NCI-H748 (cell line): ENCODE data around the gene MLANA.

Source experiments
- DNase-seq: peaks from one replicate; lab custom pipeline; 2025; ENCODE audit not compliant: unreplicated experiment; lab: John Stamatoyannopoulos, UW

MLANA gene, protein sequence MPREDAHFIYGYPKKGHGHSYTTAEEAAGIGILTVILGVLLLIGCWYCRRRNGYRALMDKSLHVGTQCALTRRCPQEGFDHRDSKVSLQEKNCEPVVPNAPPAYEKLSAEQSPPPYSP

DNA sequence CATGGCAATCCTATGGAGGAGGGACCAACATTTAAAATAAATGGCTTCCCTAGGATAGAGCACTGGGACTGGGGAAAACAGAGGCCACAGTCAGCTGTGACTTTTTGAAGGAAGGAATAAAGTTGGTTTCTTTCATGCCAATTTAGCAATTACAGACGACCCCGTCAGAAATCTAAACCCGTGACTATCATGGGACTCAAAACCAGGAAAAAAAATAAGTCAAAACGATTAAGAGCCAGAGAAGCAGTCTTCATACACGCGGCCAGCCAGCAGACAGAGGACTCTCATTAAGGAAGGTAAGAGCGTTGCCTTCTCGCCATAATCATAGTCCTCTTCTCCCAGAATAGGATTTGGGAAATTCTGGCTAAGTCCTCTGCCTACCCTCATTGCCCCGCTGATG is at the start of gene MLANA:
MLANA (plus strand) TSS at position 249 of the 400 bp plus-strand sequence. CDS start 1,586 bp downstream, outside the sequence.
- no peak for DNase-seq

DNA sequence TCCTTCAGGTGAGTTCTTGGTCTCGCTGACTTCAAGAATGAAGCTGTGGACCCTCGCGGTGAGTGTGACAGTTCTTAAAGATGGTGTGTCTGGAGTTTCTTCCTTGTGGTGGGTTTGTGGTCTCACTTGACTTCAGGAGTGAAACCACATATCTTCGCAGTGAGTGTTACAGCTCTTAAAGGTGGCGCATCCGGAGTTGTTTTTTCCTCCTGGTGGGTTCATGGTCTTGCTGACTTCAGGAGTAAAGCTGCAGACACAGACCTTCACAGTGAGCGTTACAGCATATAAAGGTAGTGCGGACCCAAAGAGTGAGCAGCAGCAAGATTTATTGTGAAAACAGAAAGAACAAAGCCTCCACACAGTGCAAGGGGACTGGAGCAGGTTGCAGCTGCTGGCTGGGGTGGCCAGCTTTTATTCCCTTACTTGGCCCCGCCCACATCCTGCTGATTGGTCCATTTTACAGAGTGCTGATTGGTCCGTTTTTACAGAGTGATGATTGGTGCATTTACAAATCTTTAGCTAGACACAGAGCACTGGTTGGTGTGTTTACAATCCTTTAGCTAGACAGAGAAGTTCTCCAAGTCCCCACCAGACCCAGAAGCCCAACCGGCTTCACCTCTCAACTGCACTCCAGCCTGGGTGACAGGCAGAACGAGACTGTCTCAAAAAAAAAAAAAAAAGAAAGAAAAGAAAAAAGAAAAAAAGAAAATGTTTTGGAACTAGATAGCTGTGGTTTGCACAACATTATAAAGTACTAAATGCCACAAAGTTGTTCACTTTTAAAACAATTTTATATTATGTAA is 48.7 kb upstream of the MLANA start:
- no peak for DNase-seq

DNA sequence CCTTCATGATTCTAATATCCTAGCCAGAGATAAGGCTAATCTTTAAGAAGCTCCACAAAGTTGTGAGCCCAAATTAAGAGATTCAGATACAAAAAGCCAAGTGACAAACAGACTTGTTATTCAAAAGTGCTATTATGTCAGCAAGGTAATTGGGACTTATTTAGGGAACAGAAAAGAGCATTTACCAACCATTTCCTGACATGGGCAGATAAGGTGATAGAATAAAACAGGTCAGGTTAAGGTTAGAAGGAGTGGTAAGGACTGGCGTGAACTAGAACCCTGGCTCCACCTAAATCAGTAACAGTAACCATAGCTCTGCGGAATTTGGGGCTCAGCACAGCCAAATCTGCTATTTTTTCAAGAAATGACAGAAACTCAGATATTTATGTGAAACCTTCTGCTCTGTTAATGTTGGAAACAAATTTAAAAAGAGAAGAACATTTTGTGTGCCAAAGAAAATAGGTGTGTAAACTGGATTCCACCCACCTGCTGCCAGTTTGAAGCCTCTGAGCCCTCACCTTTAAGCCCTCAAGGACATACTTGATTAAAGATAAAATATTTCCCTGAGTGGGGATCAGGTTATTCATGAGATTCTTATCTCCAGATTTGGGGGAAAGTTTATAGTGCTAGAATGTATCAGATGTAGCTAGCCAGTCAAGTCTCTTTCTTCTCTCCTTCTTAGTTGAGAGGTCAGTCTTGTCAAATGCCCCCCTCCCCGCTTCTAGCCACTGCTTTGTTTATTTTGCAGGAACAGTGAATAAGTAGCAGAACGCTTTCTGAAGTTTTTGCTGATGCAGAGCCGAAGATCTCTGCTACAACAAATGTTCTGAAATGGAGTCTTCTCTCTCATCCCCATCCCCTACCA is 47.5 kb upstream of the MLANA start:
- no peak for DNase-seq

DNA sequence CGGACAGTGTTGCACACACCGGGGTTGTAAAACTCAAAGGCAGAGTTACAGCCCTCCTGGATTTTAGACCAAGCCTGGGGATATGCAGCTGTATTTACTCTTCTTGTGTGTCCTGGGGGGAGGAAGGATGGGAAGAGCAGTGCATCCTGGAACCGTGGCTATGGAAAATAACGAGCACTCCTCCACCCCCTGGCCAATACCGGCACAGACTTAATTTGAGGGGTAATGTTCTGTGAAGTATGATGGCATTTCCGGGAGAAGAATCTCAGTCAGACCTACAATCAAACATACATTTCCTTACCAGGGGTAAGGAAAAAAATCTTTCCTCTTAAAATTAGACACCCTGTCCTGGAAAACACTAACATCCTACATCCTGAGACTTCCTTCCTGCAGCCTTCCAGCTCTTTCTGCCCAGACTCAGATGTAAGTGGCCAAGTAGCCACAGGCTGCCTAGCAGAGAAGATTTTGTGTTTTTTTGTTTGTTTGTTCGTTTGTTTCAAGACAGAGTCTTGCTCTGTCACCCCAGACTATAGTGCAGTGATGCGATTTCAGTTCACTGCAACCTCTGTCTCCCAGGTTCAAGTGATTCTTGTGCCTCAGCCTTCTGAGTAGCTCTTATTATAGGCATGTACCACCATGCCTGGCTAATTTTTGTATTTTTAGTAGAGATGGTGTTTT is 46.8 kb upstream of the MLANA start:
- DNase-seq = peak; percentile 82

DNA sequence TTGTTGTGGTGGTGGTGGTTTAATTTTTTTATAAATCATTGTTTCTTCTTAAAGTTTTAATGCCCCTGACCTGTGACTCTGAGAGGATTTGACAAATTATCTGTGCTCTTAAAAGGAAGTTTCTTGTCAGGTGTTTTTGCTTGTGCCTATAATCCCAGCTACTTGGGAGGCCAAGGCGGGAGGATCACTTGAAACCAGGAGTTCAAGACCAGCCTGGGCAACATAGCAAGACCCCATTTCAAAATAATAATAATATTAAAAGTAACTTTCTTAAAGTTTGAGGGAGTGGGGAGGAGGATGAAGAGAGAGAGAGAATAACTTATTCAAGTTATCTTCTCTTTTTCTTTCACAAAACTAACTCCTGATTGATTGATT is 45.5 kb upstream of the MLANA start:
- no peak for DNase-seq

DNA sequence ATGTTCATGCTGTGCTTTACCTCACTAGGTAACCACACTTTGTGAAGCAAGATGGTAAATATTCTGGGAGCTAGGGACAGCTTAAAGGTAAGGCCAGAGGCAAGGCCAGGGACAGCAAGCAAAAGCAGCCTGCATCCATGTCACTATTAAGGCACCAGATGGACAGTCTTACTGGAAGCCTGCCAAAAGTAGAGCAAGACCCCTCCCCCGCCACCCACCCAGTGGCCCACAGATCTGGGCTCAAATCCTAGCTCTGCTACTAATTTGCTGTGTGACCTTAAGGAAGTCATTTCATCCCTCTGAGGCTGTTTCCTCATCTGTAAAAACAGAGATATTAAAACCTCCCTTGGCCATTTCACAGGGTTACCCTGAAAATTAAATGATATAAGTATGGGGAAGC is 44.6 kb upstream of the MLANA start:
- DNase-seq = peak; percentile 21

DNA sequence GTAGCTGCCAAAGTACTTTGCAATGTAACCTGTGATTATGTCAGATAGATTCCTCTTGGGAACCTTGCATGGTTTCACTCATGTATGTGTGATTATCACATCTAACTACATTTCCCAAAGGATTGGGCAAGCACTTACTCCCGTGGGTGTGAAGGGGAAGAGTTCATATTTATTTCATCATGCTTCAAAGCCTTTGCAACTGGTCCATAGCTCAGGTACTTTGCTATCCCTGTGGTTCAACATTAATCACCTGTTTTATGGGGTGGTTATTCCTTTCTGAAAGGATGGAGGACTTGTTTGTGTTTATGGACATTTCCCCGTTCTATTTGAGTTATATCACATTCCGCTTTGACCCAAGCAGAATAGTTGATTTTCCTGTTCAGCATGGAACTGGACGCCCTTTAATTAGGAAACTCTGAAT is 44.2 kb upstream of the MLANA start:
- peak; percentile 37 for DNase-seq

DNA sequence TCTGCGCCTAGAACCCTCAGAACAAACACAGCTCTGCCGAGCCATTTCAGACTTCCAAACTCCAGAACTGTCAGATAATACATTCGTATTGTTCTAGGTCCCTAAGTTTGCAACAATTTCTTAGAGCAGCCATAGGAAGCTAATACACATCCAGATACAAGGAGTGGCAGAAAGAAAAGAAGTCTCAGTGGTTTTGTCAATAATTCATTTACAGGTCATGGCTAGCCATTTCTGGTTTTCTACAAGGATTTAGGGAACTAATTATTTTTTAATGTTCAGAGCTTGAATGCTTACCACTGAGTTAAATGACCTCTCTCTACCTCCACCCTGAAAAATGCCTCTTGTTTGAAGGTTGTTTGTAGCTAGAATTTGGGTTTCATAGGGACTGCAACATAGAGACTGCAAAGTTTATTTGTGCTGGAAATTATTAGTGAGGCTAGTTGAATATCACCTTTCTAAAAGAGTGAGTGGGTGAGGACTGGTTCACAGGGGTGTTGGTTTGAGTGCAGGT is 42.3 kb upstream of the MLANA start:
- no peak for DNase-seq

DNA sequence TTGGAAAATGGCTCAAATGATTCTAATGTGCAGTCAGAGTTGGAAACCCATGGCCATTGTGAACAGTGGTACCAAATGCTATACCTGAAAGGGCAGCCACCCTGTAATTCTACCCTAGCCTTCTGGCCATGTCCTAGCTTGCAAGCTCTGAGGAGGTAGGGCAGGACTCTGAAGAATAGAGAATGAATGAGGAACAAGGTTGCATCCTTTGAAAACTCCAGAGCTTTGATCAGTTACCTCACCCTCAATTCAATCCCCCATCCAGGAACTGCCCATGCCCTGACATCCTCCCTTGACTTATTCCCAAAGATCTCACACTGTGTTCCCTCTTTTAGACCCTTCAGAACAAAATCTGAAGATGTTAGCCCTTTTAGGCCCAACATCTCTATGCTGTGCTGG is 40.0 kb upstream of the MLANA start:
- DNase-seq = no peak

DNA sequence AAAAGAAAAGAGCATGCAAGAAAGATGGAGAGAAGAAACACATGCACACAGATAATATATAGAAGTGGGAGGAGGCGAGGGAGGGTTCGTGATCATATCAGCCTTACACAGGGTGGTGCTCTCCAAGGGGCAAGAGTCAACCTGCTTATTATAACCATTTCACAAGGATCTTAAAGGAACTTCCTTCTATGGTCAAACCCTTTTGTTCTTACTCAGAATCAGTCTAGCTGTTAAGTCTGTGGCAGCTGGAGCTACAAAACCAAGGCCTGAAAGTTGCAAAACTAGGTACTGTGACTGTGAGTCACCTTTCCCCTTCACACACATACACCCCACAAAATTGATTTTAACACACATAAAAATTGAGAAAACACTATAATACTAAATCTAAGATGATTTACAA is 39.2 kb upstream of the MLANA start:
- no peak for DNase-seq

DNA sequence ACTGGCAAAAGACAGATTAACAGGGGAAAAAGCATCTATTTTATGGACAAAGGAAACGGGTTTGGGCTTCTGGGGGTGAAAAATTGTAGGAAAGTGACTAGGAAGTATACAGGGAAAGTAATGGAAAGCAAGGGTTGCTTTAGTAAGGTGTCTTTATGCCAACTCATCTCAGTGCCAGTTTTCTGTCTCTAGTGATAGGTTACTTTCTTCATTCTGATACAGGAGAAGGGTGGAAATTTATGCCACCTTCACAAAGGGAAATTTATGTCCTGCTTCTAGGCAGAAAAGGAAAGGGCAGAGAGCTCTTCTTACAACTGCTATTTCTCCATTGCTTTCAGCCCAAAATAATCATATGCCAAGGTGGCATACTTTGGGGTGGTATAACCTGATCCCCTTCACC is 37.7 kb upstream of the MLANA start:
- DNase-seq = no peak

DNA sequence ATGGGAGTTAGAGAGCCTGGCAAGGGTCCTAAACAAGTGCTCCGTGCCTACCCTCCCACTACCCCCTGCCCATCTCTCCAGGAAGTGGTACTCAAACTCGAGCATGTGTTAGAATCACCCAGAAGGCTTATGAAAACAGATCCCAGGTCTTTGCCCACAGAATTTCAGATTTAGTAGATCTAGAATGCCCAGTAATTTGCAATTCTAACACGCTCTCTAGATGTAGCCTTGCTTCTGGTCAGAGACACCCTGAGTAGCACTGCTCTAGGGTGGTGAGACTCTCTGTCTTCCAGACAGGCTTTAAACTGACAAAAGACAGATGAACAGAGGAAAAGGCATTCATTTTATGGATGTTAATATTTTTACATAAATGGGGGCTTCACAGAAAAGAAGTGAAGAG is 37.1 kb upstream of the MLANA start:
- DNase-seq = no peak

DNA sequence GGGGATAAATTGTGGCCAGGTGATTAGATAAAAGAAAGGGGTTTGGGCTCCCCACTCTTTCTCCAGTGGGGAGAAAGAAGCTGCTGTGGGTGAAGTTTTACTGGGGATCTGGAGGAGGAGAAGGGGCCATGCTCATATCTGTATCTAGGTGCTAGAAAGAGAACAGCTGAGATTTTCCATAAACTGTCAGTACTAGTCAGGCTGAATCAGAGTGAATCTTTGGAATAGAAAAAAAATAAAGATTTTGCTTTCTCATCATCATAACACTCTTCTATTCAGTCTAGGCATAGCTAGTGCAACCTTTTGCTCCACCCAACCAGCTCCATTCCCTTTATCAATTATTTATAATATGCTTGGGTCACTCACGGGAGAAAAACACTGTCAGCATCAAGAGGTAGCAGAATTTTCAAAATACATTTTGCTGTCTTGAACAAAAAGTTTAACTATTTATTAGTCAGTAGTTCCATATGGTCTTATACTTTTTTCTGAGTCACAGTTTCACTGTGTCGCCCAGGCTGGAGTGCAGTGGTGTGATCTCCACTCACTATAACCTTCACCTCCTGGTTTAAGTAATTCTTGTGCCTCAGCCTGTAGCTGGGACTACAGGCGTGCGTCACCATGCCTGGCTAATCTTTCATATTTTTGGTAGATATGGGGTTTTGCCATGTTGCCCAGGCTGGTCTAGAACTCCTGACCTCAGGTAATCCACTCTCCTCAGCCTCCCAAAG is 36.5 kb upstream of the MLANA start:
- no peak for DNase-seq

DNA sequence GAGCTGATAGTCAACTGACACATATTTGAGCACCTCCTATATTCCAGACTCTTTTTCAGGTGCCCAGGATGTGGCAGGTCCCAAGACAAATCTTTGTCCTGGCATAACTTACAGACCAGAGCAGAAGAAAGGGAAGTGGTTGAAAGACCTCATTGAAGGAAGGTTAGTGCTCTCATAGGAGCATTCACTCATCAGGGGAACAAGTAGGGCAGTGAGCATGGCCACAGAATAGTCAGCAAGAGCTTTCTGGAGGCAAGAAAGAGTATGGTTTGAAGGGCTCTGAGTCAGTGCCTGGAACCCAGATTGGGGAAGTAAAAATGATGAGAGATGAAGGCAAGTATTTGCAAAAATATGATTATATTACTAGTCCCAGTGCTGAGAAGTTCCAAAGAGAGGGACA is 32.8 kb upstream of the MLANA start:
- no peak for DNase-seq

DNA sequence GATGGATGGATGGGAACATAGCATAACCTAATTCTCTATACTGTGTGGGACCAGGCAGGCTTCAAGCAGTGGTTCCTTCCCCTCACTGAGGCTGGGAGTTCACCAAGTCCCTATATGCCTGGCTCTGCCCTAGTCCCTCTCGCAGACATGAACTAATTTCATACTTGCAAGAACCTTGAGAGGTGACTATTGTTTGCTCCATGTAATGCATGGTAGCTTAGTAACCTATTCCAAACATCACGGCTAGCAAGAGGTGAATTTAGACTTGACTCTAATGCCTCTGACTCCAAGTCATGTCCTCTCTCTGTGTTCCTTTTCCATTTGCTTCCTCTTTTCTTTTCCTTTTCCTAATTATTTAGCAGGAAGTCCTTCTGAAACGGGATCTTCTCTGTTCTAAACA is 31.9 kb upstream of the MLANA start:
- DNase-seq = no peak

DNA sequence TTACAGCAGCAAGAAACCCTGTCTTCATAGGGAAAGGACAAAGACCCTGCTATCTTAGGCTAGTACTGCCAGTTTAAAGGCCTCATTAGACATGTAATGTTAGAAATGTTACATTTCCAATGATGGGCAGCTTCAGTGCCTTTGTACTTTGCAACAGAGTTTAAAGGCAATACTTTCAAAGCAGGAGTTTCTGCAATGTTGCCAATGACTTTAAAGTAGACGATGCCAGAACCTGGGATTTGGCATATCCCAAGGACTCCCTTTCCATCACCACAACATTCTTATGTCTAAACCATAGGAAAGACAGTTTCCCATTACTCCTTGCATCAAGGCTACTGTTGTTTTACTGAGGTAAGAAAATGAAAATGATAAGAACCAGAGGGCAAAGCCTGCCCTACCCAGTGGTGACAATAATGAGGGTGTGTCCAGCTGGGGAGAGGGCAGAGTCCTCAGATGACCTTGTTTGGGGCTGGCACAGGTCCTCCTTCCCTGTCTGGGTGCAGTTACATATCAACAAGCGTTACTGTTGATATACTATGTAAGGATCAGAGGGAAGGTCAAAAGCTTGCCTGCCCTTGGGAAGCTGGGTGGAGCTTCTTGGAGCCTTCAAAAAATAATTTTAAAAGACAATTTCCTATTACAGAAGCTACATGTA is 27.5 kb upstream of the MLANA start:
- no peak for DNase-seq

DNA sequence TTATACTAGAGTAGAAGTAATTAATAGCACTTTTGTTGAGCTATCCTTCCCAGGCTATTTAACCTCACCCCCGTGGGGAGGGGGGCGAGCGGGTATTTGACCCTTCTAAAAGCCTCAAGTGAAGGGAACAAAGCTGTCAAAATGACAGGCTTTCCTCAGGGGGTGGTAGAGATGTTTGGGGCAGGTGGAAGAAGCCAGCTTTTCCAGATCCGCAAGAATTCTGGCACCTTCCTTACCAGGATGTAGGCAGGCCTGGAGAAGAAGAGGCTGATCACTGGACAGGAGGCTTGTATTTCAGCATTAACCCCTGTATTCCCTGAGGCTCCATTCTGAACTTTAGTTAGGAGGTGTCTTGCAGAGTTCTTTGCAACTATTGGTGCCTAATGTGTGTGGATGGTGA is 26.2 kb upstream of the MLANA start:
- no peak for DNase-seq

DNA sequence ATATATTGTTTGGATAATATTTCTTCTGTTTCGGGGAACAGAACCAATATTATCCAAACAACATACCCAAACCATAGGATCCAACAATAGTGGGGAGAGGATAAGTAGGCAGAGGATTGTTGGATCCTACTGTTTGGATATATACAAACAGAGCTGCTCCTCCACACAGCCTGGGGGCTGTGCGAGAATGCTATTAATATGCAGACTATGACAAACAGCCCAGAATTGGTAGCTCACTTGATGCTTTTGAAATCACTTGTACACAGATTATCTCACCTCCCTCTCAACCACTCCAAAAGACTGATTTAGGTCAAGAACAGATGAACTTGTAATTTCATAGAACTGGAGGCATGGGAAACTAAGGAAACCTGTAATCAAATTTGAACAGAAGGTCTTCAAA is 24.4 kb upstream of the MLANA start:
- no peak for DNase-seq

DNA sequence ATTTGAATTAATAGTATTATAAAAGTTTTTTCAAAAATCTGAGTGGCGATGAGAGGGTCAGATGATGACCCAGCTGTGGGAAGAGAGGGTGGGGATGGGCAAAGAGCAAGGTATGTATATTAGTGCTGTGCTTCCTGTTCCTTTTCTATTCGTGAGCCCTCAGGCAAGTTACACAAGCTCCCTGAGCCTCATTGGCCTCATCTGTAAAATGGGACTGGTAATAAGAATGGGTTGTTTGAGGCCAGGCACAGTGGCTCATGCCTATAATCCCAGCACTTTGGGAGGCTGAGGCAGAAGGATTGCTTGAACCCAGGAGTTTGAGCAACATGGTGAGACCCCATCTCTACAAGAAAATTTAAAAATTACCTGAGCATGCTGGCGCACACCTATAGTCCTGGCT is 24.0 kb upstream of the MLANA start:
- DNase-seq = no peak

DNA sequence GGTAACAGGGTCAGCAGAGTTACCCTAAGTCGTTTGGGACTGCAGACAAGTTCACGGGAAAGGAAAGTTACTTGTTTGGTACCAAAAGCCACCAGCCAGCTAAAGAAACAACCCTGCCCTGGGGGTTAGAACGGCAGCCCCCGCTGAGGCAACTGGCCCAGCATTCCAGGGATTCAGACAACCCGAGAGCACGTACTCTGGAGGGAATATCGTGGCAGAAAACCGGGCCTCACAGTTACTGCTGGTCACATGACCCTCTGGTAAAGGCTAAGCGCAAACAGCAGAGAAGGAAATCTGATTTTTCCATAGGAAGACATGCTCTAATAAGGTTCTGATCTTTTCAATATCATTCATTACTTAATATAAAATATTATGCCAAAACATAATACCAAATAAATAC is 22.5 kb upstream of the MLANA start:
- DNase-seq = no peak
